Stimulated activated CD4-positive, alpha-beta T cell treated with anti-CD3 and anti-CD28 coated beads, TNF-alpha, amount 100 ng/mL, for 4 hours (primary cell): Measurements from ENCODE around the gene KCNIP1.

Source experiments
- DNase-seq, 3 experiments: peaks; one replicate each; pipeline ENCODE4 v3.0.0-alpha.2; 2020; ENCODE audit warnings: low read depth in 3 of 3

KCNIP1 gene

DNA sequence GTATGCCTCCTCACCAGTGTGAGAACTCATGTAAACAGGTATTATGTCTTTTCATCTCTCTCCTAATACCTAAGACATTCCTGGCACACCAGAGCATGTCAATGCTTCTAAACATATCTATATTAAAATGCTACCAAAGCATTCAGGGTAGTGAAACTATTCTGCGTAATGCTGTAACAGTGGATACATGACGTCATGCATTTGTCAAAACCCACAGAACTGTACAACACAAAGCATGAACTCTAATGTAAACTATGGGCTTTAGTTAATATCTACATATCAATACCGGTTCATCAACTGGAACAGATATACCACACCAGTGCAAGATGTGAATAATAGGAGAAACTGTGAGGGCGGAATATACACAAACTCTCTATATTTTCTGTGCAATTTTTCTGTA is 207.5 kb downstream of the KCNIP1 start:
- DNase-seq: no peak

DNA sequence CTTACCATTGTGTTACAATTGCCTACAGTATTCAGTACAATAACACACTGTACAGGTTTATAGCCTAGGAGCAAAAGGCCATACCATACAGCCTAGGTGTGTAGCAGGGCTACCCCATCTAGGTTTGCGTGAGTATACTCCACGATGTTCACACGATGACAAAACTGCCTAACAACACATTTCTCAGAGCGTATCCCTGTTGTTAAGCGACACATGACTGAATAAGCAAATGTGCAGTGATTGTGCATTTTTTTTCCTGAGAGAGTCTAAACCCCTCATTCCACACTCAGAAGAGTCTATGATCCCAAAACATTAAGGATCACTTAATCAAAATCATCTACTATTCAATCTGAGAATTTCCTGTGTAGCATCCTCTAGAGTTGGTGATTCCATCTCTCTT is 211.3 kb downstream of the KCNIP1 start:
- no peak for DNase-seq

DNA sequence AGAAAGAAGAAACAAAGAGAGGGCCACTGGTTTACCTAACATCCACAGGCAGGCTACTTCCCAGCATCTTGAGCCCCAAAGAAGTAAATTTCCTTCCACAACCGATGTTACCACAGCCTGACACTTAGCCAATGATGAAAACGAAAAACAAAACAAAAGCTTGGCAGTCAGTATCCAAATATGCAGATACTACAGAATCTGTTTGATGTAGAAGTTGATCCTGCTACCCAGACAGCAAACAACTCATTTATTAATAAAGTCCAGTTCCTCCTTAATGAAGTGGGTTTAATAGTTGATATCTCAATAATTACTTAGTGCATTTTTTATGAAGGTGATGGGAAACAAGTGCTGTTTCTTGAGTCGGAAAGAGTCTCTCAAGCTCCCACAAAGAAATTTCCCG is 212.6 kb downstream of the KCNIP1 start:
- no peak for DNase-seq

DNA sequence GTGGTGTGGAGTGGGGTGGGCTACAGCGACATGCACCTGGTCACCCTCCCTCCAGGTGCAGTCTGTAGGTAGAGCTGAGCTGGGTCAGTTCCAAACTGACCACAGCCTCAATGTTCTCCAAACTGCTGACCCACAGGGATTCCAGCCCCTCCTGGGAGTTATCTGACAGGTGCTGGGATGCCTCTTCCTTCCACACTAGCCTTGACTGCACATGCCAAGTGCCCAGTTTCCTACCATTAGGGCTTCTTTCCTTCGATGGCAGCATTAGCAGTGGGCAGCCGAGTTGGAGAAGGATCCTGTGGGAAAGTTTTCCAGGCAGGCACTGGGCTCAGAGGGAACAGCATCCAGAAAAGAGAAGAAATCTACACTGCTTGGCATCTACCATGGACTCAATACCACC is 215.7 kb downstream of the KCNIP1 start:
- no peak for DNase-seq

DNA sequence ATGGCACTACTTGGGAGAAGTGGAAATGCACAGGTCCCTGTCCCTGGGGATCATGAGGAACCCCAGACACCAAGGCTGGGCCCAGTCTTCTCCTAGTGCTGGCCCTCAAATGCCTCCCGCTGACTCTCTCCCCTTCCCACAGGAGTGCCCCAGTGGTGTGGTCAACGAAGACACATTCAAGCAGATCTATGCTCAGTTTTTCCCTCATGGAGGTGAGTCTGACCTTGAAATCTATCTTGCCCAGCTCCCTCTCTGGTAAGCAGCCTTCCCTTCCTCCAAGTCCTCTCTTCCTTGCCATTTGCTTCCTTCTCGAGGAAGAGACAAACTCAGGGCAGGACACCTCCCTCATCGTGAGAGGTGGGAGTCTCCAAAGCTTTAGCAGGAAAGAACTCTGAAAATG is 216.4 kb downstream of the KCNIP1 start:
- DNase-seq: no peak

DNA sequence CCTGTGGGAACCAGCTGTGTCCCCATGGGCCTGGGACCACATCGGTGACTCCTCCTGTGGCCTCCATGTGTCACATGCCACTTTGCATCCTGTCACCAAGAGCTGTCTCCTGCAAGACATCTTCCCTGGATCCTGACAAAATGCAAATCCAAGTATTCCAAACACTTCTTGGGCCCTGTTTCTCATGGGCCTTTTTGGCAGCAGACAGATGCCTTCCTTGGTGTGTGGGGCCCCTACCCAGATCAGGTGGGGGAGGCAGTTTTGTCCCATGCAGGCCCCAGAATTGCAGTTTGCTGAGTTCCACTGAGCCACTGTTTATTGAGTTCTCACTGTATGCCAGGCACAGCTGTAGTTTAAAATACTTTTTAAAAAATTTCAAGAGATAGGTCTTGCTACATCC is 217.2 kb downstream of the KCNIP1 start:
- DNase-seq: no peak

DNA sequence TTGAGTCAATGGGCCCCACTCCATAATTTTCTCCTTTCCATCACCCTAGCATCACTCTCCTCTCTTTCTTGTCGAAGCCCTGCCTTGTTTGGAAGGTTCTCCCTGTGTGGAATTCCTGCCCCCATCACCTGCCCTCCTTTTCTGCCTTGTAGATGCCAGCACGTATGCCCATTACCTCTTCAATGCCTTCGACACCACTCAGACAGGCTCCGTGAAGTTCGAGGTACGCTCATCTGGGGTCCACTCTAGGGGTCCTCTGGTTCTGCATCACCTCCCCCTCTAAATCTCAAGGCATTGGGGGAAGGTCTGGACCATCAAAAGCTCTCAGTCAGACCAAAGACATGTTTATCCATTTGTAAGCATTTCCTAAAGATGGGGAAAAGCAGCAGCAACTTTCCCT is 217.9 kb downstream of the KCNIP1 start:
- DNase-seq: no peak

DNA sequence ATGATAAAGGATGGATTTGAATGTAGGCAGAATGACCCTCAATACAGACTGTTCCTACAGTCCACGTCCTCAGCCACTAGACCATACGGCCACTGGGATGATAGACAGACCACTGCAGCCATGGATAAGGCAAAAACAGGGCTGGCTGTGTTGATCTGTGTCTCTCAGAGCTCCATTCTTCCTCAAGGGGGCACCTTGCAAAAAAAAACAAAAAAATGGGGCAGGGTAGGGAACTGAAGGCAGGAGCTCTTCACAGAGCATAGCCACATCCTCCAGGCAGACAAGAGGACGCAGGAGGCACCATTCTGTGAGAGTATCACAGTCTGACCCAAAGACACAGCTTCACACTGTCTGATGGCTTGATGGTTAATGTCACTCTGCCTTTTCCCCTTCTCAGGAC is 218.5 kb downstream of the KCNIP1 start:
- no peak for DNase-seq

DNA sequence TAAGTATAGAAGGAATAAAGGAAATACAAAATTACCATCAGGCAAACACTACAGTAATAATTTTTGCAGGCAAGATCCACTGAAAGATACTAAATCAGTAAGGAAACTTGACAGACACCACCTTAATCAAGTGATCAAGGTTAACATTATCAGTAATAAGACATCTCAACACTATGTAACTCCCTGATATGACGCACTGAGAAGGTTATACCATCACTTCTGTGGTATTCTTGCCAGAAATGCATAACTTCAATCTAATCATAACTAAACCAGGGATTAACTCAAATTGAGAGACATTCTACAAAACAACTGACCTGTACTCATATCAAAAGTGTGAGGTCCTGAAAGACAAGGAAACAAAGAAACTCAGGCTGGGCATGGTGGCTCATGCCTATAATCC is 227.2 kb downstream of the KCNIP1 start:
- DNase-seq: no peak

DNA sequence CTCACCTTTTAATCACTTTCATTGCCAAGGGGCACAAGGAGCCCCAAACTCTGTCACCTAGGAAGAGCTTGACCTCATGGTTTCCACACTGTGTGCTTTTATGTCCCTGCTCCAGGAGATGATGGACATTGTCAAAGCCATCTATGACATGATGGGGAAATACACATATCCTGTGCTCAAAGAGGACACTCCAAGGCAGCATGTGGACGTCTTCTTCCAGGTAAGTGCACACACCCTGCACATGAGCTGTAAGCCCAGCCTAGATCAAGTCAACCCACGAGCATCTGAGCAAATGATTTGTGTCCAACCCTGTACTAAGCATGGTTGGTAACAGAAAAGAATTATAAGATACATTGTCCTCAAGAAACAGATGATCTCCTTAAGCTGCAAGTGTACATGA is 228.9 kb downstream of the KCNIP1 start:
- DNase-seq: no peak

DNA sequence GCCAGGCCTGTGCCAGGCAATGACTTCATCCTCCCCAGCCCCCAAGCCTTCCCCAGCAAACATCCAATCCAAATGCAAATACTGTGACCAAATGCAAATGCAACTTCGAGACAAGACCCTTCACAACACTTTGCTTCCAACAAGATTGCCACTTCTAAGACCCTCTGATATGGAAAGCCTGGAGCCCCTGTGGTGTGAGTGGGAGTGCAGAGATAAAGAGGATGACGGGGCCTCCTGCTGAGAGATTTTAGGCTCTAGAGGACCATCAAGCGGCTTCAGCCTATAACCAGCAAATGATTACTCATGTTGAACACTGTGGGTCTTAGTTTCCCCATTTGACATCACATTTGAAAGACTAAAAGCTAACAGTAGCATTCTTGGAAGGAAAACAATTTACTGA is 233.1 kb downstream of the KCNIP1 start:
- no peak for DNase-seq

DNA sequence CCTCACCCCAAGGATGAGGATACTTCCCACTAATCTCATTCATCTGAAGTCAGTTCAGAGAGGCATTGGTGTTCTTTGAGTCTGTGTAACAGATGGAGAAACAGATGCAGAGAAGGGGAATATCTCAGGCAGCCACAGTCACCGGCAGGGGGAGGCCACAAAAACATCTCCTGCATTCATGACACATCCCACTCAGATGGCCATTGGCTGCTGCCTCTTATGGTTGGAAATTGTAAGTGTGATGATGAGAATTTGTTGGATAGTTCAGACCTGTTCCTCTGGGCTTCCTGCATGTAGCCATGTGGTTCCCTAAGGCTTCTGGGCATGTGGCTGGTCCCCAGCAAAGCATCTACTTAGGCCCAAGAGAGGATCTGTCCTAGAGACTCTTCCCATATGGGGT is 233.8 kb downstream of the KCNIP1 start:
- DNase-seq: no peak

DNA sequence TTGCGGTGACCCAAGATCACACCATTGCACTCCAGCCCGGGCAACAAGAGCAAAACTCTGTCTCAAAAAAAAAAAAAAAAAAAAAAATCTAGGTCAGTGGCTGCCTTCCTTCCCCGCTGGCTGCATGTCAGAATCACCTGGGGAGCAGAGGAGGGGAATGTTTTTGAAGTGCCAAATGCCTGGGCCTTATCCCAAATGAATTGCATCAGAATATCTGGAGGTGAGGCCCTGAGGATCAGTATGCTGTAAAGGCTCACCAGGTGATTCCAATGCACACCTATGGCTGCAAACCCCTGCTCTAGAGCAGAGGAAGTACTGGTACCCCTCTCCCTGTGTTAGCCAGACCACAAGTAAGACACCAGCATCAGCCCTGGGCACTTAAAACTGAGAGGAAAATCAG is 235.0 kb downstream of the KCNIP1 start:
- DNase-seq: no peak

DNA sequence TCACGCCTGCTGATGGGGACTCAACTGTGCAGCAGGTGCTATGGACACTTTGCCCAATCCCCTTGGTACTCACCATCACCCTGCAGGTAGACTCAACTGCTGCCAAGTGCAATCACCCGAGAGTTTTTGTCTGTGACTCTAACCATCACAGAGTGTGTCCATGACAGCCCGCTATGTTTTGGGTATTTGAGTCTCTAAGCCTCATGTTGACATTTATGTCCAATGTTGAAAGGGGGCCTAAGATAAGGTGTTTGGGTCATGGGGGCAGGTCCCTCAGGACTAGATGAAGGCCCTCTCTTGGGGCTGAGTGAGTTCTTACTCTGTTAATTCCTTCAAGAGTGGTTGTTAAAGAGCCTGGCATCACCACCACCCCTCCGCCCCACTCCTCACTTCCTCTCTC is 235.6 kb downstream of the KCNIP1 start:
- DNase-seq: no peak

DNA sequence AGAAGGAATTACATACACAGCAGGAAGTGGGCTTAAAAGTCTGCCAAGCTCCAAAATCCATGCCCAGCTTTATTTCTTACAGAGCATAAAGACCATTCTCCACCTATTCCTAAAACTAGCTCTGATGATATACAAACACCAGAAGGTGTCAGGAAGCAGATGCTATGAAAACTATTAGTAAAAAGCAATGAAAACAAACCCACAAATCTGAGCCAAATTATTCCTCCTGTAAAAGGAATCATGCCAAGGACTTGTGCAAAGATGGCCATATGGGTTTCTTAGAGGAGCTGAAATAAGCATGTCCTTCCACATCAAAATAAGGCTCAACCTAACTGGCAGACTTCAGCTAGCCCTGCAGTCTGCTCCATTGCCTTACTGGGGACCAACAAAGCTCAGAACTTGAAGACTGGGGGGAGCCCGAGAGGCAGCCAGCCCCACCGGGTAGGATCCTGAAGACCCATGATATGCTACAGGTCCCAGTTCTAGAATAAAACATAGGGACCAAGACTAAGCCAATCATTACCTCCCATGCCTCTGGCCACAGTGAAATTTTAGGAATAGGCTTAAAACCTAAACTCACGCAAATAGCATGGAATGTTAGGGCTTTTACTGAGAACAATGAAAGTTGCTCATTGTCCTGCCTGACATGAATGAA is 236.9 kb downstream of the KCNIP1 start:
- no peak for DNase-seq

DNA sequence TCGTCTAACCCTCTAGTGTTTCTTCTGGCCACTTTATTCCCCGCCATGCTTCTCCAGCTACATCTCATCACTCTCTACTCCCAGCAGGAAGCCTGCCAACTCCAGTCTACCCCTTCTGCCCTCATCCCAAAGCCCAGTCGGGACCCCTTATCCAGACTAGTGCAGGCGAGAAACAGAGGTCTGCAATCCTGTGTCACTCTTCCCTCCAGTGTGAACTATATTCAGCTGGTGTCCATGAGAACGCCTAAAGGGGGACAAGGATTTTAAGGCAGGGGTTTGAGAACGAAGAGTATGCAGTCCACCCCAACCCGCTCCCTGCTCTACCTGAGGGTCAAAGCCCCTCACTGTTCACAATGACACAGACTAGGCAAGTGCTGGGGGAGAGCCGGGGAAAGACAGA is 238.0 kb downstream of the KCNIP1 start:
- no peak for DNase-seq

DNA sequence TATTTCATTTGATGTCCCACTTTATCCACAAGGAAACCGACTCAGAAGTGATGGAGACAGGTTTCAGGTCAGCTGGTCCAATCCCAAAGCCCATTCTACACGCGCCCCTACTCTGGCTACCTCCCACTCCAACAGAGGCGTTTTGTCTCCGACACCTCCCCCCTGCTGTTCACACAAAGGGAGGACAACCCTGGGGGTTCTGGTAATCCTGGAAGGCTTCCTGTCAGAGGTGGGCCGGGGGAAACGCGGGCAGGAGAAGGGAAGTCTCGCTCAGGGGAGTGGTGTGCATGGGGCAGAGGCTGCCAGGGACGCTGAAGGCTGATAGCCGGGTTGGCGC is 240.0 kb downstream of the KCNIP1 start:
- DNase-seq: no peak

DNA sequence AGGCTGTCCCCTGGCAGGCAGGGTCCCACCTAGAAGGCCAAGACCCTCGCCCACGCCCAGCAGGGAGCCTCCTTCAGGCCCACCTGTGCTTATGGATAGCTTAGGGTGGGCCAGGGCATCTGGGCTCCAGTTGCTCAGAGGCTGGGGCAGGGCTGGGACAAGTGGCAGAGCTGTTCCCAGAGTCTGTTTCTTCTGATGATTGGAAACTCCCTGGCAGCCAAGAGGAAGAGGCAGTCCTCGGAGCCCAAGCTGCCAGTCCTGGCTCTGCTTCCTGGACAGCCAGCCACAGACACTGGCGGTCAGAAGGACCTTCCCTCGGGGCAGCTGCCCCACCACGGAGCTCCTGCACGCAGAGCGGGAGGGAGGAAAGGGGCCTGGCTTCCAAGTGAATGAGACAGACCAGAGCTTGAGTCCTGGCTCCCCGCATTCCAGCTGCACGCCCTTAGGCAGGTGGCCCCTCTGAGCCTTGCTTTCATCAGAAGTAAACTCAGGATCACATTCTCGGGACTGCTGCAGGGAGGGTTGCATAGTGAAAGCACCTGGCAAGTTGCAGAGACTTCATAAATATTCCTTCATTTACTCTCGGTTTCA is 241.8 kb downstream of the KCNIP1 start:
- DNase-seq: no peak

DNA sequence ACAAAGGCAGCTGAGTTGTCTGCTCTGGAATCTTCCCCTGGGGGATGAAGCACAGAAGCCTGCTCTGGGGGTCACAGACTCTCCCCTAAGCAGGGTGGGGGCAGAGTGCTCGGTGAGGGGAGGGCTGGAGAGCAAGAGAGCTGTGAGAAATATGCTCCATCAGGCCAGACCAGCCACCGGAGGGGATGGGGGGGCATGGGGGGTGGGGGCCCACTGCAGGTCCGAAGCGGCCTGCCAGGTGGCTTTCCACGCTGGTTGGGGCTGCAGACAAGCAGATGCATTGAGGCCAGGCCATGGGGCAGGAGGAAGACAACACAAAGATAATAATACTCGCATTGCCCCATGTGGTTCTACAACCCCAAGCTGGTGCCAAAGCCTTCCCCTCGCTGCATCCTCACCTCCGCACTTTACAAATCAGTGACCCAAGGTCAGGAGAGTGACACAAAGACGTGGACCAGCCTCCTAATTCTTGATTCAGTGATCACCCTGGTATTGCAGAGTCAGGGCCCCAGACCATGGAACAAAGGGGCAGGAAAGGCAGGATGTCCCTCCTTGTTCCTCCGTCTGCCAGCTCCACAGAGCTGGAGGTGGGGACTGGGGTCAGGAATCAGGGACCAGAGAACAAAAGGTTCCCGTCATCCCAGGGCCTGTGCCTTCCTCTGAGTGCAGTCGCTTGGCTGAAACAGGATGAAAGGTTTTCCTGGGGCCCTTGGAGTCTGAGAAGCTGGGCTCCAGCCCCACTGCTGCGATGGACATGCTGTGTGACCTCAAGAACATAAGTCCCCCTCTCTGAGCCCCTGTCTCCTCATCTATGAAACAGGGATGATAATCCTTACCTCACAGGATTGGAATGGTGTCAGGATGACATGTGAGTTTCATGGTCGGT is 242.5 kb downstream of the KCNIP1 start:
- DNase-seq: no peak

DNA sequence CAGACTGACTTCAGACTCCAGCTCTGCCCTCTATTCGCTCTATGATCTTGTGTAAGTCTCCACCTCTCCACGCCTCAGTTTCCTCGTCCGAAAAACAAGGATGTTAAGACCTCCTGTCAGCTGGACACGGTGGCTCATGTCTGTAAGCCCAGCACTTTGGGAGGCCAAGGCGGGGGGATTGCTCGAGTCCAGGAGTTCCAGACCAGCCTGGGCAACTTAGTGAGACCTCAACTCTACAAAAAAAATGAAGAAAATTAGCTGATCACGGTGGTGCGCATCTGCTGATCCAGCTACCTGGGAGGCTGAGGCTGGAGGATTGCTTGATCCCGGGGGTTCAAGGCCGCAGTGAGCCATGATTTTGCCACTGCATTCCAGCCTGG is 243.1 kb downstream of the KCNIP1 start:
- no peak for DNase-seq

DNA sequence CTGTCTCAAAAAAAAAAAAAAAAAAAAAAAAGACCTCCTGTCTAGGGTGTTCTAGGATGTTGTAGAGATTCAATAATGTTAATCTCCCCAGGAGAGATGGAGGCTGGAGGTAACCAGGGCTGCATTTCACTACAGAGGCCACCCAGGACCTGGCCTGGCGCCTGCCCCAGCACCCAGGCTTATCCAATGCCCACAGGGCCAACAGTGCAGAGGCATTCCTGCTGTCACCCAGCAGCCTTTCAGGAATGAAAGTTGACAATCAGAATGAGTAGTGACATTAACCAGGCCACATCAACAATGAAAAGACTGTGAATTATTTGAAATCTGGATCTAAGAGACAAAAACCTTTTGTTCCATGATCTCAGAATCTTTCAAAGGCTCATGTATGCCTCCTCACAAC is 243.5 kb downstream of the KCNIP1 start:
- no peak for DNase-seq

DNA sequence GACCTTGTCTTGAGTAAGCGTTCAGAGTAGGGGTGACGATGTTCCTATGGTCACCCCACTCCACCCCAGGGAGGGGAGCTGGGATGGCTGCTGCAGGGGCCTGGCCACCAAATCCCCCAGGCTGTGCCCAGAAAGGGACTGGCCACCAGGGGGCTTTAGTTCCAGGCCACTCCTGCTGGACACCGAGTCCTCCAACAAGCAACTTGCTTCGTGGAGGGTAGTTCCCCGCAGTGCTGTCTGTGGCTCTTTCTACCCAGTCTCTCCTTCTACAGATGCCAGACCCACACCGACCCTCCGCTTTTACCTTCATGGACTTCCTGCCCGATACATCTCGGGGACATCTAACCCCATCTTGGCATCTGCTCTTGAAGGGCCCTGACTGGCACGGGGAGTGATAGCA is 244.0 kb downstream of the KCNIP1 start:
- DNase-seq: no peak

DNA sequence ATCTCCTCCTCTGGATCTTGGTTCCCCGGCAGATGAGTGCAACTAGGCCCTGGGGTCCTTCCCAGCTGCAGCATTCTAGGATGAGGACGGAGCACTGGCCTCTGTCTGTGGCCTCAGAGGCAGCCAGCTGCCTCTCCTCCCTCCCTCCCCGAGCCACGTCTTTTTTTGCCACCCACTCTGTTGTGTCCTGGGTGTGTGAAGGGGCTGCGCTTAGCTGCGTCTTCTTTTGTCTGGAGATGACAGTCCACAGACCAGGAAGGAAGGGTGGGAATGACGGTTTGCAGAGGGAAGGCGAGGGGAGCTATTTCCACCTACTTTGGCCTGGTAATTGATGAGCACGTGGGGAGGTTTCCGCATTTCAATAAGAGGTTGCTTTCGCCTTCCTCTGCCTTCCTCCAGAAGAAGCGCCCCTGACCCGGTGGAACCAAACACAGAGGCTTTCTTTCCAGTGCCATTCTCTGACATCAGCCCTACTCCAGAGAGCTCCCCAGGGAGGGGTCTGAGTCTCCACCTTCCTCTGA is 245.2 kb downstream of the KCNIP1 start:
- DNase-seq: no peak
